Right atrium auricular region (tissue), 2 donors: ENCODE data around the gene STK10. TPM values are rescaled to one million over a fixed set of nuclear protein-coding genes. Genes with fewer than 3 reads are reported as not detected.

ENCODE experiments used
- DNase-seq: peaks from one replicate; pipeline ENCODE4 v3.0.0-alpha.2; 2019; ENCODE audit warnings: low spot score
- H3K27ac ChIP-seq, 2 donors: fragments of 200-600 bp; sonication (generic); 1 replicate in 1 of 2; 2 replicates in 1 of 2; pipeline ENCODE4 v1.5.1; 2016 to 2019
- H3K27me3 ChIP-seq, 2 donors: fragments of 200-600 bp; sonication (generic); one replicate each; pipeline versions ENCODE4 v1.5.1 to v1.6.0; 2017 to 2019
- H3K36me3 ChIP-seq: fragments of 200-600 bp; sonication (generic); one replicate; pipeline ENCODE4 v1.5.1; 2016
- H3K4me1 ChIP-seq, 2 donors: fragments of 200-600 bp; sonication (generic); one replicate each; pipeline versions ENCODE4 v1.5.1 to v1.6.0; 2017 to 2019
- H3K4me3 ChIP-seq, 2 donors: fragments of 200-600 bp; sonication (generic); 1 replicate in 1 of 2; 2 replicates in 1 of 2; pipeline ENCODE4 v1.5.1; 2017 to 2019; ENCODE audit warnings: mild to moderate bottlenecking in 1 of 2, moderate library complexity in 1 of 2
- H3K9me3 ChIP-seq, 2 donors: fragments of 200-600 bp; sonication (generic); one replicate each; pipeline ENCODE4 v1.5.1; 2019
- total RNA-seq, 2 donors: library from RNA; depleted of rRNA; stranded (reverse); fragments of >200 nt; gene quantifications; one replicate each; pipeline ENCODE4 v1.1.0, GENCODE V29; 2016
- TF ChIP-seq, protein P1 (sequence below), 2 donors: fragments of 200-600 bp; sonication (generic); IDR thresholded peaks; one replicate each; pipeline ENCODE4 v1.5.1; 2019; ENCODE audit warnings: antibody characterized with exemption in 2 of 2

STK10 gene
- total RNA-seq, 2 donors from 2014 or later, result 6.9 to 10.8 TPM

DNA sequence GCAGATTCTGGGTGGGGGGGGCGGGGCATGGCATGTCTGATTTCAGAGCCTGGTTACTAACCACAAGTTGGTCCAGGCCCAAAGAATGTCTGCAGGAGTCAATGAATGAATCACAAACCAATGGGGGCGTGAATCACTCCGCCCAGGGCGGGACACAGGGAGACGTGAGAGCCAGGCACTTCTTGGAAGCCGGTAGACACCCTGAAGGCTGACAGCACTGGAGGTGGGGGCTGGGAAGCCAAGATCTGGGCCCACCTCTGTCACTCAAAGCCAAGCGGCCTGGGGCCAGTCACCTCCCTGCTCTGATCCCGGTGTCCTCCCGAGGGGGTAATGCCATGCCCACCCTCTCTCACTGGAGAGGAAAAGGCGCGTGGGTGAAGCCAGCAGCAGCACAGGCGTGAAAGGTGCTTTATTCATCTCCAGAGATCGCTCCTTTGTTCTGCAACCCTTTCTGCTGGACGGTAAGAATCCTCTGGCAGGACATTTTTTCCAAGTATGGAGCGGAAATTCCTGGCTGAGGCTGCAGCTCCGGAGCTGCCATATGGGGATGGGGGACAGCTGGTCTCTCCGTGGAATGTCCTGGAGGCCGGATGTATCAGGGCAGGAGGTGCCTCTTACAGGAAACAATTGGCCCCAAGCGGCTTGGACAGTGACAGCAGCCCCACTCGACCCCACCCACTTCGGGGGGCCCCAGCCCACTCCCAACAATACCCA, 85.0 kb downstream of the STK10 start:
- TF ChIP-seq, protein P1, sequence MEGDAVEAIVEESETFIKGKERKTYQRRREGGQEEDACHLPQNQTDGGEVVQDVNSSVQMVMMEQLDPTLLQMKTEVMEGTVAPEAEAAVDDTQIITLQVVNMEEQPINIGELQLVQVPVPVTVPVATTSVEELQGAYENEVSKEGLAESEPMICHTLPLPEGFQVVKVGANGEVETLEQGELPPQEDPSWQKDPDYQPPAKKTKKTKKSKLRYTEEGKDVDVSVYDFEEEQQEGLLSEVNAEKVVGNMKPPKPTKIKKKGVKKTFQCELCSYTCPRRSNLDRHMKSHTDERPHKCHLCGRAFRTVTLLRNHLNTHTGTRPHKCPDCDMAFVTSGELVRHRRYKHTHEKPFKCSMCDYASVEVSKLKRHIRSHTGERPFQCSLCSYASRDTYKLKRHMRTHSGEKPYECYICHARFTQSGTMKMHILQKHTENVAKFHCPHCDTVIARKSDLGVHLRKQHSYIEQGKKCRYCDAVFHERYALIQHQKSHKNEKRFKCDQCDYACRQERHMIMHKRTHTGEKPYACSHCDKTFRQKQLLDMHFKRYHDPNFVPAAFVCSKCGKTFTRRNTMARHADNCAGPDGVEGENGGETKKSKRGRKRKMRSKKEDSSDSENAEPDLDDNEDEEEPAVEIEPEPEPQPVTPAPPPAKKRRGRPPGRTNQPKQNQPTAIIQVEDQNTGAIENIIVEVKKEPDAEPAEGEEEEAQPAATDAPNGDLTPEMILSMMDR (IDR thresholded peaks at IDR 0.05), result no peak
- Histone ChIP-seq H3K36me3 (no peaks in the 10 kb centered on the region), H3K9me3 (no peaks in the 10 kb centered on the region), H3K4me1 (peaks cover 0 to 42% of the 10 kb centered on the region in 2 donors), H3K27ac (peak overlapping the region; percentile 35 to 50), H3K4me3 (peak overlapping the region in 1 of 2 donors; percentile 3), H3K27me3 (no peaks in the 10 kb centered on the region)
- peak; percentile 87 for DNase-seq

DNA sequence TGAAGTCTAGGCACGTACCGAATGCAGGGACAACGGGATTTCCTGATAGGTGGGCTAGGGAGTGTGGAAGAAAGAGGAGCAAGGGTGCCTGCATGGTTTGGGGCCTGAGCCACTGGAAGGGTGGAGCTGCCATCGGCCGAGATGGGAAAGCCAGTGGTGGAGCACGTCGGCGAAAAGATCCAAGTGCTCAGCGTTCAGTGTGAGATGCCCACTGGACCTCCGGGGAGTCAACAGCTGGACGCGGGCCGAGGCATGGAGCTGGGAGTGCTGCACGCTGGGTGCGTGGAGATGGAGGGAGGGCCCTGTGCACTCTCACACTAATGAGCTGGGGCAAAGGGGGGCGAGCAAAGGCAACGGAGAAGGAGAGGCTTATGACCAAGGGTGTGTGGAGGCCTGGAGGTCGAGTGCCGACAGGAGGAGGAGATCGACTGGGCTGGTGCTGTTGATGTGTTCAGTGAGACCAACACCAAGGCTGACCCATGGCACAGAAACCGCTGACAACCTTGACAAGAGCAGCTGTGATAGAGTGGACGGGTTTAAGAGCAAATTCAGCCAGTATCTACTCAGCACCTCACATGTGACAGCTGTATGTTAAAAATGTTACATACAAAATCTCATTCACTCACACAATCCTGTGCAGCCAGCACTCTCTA, 85.7 kb downstream of the STK10 start:
- TF ChIP-seq, protein P1 (IDR thresholded peaks at IDR 0.05), result no peak
- H3K9me3 ChIP-seq, result no peaks in the 10 kb centered on the region
- no peak overlapping the region for H3K4me3 ChIP-seq
- no peaks in the 10 kb centered on the region for H3K36me3 ChIP-seq
- H3K4me1 ChIP-seq, result peaks cover 0 to 35% of the 10 kb centered on the region in 2 donors
- H3K27ac ChIP-seq, result peak overlapping the region in 1 of 2 donors; percentile 35
- no peaks in the 10 kb centered on the region for H3K27me3 ChIP-seq
- no peak for DNase-seq

DNA sequence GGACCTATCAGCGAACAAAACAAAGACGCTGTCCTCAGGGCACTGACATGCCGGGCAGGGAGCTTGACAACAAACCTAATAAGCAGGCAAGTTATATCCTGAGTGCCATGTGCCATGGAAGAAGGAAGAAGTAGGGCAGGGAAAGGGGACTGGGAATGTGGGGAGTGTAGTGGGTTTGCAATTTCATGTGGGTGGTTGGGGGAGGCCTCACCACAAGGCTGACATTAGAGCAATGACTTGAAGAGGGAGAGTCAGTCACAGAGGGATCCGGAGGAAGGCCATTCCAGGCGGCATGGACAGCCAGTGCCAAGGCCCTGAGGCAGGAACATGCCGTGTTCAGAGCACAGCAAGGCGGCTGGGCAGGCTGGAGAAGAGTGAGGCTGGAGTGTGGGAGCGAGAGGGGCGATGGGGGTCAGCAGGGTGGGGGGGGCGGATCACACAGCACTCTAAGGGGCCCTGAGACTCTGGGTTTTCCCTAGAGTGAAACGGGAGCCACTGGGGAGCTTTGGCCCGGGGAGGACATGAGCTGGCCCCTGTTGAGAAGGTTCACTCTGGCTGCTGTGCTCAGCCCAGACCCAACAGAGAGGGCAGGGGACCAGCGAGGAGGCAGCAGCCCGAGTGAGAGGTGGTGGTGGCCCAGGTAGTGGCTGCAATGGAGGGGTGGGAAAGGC, 86.3 kb downstream of the STK10 start:
- Histone ChIP-seq H3K4me3 (no peak overlapping the region), H3K9me3 (no peaks in the 10 kb centered on the region), H3K36me3 (no peaks in the 10 kb centered on the region), H3K27me3 (no peaks in the 10 kb centered on the region), H3K27ac (no peak overlapping the region), H3K4me1 (peaks cover 0 to 29% of the 10 kb centered on the region in 2 donors)
- DNase-seq, result no peak
- TF ChIP-seq, protein P1 (IDR thresholded peaks at IDR 0.05), result no peak

DNA sequence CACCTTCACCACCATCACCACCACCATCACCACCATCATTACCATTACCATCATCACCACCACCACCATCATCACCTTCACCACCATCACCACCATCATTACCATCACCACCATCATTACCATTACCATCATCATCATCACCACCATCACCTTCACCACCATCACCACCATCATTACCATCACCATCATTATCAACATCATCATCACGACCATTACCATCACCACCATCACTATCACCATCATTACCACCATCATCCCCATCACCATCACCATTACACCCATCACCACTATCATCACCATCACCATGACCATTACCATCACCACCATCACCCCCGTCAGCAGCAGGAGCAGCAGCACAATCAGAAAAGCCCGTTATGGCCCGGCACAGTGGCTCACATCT, 89.1 kb downstream of the STK10 start:
- Histone ChIP-seq H3K27me3 (no peaks in the 10 kb centered on the region), H3K4me1 (peaks cover 0 to 28% of the 10 kb centered on the region in 2 donors), H3K4me3 (no peak overlapping the region), H3K36me3 (no peaks in the 10 kb centered on the region), H3K9me3 (no peaks in the 10 kb centered on the region), H3K27ac (no peak overlapping the region)
- TF ChIP-seq, protein P1 (IDR thresholded peaks at IDR 0.05), result no peak
- no peak for DNase-seq

DNA sequence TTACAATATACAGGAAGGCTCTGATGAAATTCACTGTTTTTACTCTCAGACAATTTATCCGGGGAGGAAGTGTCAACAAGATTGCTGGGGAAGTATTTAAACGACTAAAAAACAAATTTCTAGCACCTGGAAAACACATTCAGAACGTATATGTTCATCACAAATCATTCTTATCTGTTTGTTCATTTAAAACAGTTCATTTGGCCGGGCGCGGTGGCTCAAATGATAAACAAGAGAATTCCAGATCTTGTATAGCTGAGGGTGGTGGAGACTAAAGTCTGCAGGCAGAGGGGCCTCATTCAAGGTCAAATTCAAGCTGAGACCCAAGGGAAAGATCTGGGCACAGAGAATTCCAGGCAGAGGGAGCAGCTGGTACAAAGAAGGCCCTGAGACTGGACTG, 90.0 kb downstream of the STK10 start:
- H3K9me3 ChIP-seq, result no peaks in the 10 kb centered on the region
- peaks cover 4% of the 10 kb centered on the region for H3K36me3 ChIP-seq
- TF ChIP-seq, protein P1 (IDR thresholded peaks at IDR 0.05), result no peak
- H3K4me1 ChIP-seq, result peaks cover 0 to 26% of the 10 kb centered on the region in 2 donors
- no peak overlapping the region for H3K4me3 ChIP-seq
- H3K27ac ChIP-seq, result no peak overlapping the region
- H3K27me3 ChIP-seq, result no peaks in the 10 kb centered on the region
- no peak for DNase-seq
